ENCODE measurements around the gene CD58.
"Not testable (repeated sequence)": the region's sequence is repeated elsewhere in the genome, so short reads cannot be mapped to it uniquely, and the experiment has no call there.

Gene CD58

DNA sequence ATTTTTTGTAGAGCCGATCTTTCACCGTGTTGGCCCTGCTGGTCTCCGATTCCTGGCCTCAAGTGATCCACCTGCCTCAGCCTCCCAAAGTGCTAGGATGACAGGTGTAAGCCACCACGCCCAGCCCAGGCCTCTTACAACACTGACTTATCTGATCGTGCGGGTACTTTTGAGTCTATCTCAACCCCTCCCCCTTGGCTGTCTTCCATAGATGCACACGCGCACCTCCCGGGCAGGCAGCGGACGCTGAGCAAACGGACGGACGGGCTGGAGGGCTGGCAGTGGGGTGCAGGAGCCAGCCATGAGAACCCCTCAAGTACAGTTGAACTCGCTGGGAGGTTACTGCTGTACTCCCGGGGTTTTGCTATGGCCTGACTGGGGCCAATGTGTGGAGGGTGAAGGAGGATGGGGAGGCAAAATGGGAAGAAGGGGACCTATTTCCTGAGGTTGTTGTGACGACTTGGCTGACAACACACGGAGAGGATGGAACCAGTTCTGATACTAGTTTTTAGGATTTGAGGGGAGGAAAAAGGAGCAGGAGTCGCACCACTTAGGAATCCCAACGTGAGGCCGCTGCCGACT is 959 bp downstream of the CD58 start:
- peak; percentile 46 for DNase-seq (ENCODE audit: low spot score)

DNA sequence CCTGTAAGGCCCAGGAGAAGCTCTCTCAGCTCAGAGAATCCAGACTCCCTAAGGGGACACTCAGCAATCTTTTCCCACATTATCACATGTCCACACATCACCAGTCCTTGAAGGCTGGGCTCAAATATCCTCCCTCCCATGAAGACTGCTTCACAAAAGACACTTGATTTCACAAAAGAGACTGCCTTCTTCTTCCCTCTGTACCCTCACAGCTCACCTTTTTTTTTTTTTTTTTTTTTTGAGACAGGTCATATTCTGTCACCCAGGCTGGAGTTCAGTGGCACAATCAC is 1.5 kb downstream of the CD58 start:
- no peak for DNase-seq (ENCODE audit: low spot score)

DNA sequence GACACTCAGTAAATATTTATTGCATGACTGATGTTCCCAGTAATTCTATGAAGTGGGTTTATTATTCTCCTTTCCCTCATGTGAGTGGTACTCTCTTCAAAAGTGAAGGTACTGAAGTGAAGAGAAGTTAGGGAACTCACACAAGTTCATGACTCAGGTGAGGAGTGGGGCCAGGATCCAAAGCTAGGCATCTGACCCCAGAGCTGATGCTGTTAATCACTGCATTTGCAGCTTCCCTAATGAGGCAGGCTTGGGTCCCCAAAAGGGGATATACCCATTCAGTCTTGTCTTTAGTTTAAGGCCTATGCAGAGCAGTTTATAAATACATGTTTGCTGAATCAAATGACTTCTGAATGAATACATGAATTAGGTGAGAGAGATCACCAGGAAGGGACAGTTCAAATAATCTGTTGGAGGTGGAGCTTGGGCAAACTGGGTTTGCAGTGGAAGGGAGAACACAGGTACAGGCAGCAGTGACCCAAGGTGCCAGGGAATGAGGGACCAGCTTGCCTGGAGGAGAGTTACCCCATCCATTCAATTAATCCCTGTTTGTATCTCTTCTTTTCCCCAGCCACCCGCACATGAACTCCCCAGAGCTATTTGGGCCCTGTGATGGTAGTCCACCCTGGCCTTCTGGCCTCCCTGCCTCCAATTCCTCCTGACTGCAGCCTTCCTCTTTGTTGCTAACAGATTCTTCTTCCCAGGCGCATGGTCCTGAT is 2.0 kb downstream of the CD58 start:
- no peak for DNase-seq (ENCODE audit: low spot score)

DNA sequence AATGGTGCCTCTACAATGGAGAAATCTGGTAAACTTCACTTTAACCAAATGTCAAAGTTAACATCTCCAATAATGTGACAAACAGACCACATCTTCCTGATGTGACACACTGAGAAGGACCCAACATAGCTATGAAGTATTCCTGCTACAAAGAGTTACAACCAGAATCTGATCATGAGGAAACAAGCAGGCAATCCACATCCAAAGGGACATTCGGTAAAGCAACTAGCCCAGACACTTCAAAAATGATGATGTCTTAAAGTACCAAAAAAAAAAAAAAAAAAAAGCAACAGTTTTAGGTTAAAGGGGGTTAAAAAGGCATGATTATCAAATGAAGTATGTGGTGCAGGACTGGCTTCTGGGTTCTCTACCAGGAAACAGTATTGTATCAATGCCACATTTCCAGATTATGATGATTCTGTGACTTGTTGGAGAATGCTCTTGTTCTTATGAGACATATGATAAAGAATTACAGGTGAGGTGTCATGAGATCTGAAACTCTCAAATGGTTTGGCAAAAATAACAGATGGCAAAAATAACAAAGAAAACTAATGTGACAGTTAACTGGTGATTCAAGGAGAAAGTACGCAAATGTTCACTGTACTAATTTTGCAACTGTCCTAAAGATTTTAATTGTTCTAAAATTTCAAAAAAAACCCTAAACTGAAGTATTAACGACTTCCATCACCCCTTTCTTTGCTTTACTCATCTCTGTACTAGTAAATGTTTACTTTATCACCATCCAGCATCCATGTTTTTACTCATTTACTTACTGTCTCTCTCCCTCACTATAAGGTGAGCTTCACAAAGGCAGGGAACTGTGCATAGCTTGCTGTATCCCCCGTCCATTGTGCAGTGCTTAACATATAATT is 2.8 kb downstream of the CD58 start:
- DNase-seq (ENCODE audit: low spot score) = no peak

DNA sequence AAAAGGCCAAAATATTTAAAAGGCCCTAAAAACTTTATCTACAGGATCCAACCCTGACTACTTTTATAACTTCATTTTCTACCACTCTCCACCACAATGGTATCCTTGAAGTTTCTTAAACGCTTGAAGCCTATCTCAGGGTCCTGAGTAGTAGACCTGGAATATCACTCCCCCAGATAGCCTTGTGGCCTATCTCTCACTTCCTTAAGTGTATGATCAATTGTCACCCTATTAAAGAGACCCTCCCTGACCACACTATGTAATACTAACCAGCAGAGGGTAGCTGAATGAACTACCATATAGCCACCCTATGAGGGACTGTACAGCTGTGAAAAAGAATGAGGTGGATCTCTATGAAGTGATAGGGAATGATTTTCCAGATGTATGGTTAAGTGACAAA is 5.6 kb downstream of the CD58 start:
- no peak for DNase-seq (ENCODE audit: low spot score)

DNA sequence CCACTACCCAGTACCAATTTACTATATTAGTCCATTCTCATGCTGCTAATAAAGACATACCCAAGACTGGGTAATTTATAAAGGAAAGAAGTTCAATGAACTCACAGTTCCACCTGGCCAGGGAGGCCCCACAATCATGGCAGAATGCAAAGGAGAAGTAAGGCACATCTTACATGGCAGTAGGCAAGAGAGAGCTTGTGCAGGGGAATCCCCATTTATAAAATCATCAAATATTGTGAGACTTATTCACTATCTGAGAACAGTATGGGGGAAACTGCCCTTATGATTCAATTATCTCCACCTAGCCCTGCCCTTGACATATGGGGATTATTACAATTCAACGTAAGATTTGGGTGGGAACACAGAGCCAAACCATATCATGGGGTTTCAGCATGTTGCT is 6.4 kb downstream of the CD58 start:
- no peak for DNase-seq (ENCODE audit: low spot score)

DNA sequence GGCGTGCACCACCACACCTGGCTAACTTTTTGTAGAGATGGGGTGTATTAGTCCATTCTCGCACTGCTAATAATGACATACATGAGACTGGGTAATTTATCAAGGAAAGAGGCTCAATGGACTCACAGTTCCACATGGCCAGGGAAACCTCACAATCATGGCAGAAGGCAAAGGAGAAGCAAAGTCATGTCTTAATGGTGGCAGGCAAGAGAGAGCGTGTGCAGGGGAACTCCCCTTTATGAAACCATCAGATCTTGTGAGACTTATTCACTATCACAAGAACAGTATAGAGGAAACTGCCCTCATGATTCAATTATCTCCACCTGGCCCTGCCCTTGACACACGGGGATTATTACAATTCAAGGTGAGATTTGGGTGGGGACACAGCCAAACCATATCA is 8.4 kb downstream of the CD58 start:
- not testable (repeated sequence) for DNase-seq (ENCODE audit: low spot score)

DNA sequence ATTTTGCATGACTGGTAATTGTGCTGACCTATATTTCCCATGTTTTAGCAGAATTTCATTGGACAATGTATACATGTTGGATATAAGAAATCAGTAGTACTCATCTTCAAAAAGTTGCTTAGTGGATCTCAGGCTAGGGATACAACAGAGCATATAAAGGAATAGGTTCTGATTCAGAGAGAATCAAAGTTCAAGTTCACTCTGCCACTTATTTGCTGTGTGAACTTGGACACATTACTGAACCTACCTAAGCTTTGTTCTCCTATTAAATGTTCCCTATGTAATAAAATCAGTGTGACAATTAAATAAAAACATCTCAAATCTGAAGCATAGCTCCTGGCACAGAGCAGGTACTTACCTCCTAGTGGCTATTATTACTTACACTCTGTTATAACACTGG is 9.3 kb downstream of the CD58 start:
- no peak for DNase-seq (ENCODE audit: low spot score)

DNA sequence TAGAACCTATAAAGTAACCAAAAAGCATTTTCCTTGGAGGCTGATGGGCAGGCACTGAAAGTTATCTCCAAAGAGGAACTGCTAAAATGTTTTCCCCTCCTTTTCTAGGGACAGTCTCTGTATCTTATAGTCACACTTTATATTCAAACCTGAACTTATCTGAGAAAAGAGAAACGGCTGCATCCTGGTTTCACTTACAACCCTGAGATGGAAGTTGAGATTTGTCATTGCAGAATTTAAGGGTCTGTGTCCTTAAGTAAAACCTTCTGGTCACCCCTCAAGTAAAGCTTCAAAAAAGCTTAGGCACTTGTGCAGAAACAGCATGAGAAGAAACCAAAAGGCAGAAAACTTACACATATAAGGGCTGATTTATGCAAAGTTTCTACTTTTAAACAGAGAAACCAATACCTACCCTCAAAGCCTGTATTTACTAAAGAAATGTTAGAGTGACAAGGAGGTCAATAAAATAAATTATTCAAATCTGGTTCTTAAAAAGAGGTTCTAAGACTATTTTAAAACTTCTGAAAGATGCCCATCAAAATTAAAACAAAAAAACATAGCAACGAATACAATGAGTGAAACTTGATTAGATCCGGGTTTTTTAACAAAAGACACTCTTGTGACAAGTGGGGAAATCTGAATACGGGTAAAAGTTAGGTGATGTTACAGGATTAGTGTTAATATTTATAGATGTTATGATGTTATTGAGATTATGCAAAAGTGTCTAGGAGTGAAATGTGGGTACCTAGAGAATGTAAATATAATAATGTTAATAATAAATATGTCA is 9.9 kb downstream of the CD58 start:
- DNase-seq (ENCODE audit: low spot score) = no peak

DNA sequence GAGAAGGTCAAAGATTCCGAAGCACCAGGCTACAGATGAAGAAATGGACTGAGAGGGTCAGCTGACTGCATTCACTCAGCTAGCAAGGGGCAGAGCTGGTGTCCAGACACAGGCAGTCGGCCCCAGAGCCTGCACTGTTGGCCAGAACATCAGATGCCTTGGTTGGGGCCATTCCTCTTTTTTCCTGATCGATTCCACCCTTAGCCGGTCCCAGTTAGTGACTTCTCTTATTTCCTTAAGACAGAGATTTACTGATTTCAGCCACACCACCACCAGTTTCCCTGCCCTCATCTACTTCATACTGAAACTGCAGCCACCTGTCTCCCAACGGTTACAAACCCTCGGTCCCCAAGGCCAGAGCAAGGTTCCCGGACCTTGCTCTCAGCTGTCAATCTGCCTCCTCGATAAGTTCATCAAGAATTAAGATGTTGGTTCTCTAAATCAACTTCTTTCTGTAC is 11.5 kb downstream of the CD58 start:
- DNase-seq (ENCODE audit: low spot score) = peak; percentile 38

DNA sequence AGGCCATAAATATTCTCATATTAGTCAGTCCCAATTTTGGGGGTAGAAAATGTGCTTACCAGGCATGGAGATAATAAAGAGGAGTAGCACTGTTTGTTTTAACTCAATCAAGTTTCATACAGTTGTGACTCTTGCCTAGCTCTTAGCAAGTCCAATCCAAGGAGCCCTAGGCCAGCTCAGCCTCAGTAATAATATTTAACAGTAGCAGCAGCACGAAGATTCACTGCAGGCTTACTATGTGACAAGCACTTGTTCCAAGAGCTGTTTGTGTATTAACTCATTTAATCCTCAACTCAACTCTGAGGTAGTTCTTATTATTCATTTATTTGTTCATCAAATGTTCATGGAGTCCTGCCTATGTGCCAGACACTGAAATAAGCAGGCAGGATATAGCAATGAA is 12.3 kb downstream of the CD58 start:
- no peak for DNase-seq (ENCODE audit: low spot score)

DNA sequence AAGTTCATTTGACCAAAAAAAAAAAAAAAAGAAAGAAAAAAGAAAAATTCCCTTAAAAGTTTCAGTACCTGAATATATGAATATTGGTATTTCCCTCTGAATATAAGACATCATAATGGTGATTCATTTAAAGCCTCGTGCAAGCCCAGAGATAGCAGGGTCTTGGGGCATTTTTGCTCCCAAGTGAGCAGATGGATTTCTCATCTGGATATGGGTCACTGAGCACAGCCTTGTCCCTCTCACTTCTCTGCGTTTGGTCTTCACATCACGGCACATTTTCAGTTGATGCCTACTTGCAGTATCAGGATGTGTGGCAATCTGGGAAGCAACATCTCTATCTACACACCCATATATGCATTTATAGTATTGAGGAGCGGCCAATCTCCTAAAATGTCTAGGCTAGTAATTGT is 12.7 kb downstream of the CD58 start:
- no peak for DNase-seq (ENCODE audit: low spot score)

DNA sequence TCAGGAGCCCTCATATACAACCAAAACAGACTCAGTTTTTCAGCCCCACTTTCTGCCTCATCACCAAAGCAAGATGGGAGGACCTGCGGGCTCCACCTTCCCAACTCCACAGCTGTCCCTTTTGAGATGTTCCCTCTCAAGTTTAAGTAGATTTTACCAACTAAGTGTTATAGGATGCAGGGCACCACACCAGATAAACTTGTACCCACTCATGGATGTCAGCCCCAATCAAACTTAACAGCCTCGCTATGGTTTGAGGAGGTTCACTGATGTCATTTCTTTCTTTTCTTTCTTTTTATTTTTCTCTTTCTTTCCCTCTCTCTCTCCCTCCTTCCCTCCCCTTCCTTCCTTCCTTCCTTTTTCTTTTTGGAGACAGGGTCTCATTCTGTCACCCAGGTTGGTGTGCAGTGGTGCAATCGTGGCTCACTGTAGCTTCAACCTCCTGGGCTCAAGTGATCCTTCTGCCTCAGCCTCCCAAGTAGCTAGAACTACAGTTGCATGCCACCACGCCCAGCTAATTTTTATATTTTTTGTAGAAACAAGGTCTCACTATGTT is 13.4 kb downstream of the CD58 start:
- DNase-seq (ENCODE audit: low spot score) = no peak

DNA sequence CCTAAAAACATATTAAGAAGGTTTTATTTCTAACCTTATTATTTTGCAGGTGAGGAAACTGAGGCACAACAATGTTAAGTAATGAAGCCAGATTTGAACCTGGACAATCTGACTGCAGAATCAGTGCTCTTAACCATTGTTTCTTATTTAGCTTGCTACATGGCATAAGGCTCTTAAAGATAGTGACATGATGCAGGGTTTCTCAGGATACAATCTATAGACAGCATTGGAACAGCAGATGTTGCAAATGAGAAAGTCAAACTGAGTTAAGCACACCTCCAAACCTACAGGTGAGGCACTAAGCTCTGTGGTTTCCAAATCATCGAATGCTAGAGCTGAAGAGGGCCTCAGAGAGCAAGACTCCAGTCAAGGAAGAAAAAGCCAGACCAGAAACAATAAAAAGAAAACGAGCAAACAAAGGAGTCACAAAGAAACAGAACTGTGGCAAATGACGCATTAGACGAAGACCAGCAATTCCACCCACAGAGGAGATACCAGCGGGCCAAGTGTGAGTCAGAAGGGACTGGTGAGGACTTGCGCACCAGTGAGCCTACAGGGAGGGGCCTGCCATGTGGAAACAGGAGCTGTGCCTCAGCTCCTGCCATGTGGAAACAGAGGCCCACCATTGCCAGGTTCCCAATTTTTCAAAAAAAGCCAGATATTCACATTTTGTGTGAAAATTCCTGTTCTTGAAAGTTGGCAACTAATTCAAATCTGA is 14.4 kb downstream of the CD58 start:
- peak; percentile 33 for DNase-seq (ENCODE audit: low spot score)

DNA sequence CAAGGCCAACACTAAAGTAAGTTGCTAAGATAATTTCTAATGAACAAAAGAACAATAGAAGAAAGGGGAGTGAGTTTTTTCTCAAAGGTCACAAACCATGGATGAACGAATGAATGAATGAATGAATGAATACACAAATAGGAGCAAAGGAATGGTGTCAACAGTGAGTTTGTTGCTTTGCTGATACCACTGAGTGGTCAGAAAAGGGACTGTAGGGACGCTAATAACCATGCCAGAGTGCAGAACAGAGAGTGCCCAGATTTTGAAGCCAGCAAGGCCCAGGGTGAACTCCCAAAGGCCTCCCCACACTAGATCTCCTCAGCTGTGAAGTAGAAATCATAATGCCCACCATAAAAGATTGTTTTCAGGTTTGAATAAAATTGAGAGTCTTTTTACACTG is 15.9 kb downstream of the CD58 start:
- no peak for DNase-seq (ENCODE audit: low spot score)

DNA sequence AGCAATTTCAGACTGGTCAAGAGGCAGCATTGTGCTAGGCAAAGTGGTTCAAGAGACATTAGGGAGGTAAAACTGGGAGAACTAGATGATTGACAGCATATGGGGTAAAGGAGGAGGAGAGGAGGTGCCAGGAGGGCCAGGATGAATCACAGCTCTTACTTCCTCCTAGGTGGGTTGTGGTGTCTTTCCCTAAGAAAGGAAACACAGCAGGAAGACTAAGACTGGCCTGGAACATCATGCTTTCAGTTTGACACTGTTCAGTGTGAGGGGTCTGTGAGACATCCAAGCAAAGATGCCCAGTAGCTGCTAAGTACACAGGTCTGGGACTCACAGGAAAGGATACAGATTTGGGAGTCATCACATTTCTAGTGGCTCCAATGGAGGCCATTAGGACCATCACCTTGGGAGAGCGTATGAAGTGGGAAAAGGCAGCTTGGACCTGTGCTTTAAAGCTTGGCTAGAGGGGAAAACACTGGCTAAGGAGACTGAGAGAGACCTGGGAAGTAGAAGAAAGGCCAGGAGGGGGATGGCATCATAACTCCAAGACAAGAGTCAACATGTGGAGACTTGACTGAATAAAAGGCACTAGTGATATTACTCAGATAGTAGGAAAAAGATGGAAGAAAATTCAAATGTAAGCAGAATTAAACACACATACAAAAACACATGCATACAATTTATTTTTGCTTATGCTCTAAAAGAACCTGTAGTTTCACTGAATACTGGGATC is 17.3 kb downstream of the CD58 start:
- DNase-seq (ENCODE audit: low spot score) = no peak

DNA sequence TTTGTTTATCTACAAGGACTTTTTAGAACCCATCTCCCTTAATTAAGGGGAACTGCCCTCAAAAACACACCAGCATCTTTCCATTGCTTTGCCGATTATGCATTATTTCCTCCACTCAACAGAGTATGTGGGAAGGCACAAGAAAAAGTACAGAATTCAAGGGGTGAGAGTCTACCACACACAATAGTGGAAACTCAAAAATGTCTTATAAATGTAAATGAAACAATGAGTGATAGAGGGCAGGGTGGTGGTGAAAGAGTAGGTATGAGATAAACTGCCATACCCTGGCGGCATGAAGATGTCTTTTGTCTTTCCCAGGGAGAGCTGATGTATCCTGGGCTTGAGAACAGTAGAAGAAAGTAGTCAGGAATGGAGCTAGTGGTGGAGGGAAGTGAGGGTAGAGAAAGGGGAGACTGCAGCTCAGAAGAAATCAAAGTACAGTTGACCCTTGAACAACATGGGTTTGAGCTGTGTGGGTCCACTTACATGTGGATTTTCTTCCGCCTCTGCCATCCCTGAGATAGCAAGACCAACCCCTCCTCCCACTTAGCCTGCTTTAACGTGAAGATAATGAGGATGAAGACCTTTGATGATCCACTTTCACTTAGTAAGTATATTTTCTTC is 24.4 kb downstream of the CD58 start:
- DNase-seq (ENCODE audit: low spot score) = no peak

DNA sequence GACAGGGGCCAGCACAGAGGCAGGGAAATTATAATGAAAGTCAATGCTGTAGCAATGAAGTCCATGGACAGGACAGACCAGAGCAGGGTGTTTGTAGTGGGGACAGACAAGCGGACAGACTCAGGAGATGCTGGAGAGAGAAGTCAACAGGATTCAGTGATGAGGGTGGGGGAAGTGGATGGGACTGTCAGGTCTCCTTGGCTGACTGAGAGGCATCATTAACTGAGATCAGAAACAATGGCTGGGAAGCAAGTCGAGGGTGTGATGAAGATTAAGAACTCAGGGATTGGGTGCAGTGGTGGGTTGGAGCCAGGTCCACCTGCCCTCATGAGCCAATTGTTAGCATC is 25.5 kb downstream of the CD58 start:
- no peak for DNase-seq (ENCODE audit: low spot score)

DNA sequence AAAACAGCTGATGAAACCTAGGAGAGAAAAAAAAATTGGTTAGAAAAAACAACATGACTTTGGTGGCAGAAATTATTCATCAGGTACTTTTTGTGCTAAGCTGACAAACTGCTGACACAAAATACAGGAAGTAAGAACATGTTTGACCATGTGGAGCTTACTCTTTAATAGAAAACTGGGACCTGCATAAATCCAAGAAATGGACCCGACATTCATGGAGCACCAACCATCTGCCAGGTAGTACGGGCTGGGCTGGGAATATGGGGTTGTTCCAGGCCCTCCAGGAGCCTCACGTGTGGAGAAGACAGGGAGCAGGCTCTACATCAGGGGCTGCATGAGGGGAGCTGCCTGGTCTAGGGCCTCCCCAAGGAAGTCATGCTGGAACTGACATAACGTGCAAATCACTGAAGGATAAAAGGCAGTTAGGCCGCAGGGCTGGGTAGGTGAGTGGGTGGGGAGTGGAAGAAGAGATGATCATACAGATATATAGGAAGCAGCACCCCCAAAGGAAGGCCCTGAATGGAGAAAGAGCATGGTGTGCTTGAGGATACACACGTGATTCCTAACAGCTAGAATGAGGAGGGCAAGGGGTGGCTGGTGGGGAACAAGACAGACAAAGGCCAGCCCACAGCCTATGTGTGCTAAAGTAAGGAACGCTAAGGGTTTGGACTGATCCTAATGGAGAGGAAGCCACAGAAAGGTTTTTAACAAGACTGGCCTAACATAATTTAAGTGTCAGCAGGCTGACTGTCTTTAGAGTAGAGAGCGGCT is 26.1 kb downstream of the CD58 start:
- no peak for DNase-seq (ENCODE audit: low spot score)

DNA sequence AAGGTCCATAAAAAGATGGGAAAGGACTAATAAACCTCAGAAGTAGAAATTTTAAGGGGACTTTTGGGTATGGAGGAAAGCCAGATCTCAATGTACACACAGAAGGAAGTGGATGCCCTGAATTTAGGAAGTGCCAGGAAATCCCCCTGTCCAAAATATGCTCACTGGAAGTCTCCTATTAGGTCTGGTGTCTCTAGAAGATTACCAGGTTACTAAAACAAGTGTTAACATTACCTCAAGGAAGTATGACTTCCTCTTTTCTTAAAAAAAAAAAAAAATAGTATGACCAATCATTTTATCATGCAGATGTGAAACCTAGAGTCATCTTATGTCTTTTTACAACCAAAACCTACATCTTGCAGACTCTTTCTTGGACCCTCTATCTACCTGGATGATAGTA is 30.7 kb downstream of the CD58 start:
- DNase-seq (ENCODE audit: low spot score) = peak; percentile 47
